HepG2 (cell line): ENCODE results near the gene RAPSN. TPM values are rescaled to one million over a fixed set of nuclear protein-coding genes. Genes with fewer than 3 reads are reported as not detected.

Experiments used
- ATAC-seq: fragments of 200-7000 bp; cut with Tn5 transposase; 3 replicates; pipeline ENCODE4 v1.9.1; 2020; ENCODE audit warnings: mild to moderate bottlenecking, moderate library complexity
- BruUV-seq: library from RNA; stranded (reverse); fragments of 400-500 nt; replicated peaks from 2 replicates; lab custom pipeline; 2021; lab: Mats Ljungman, UMichigan
- CTCF ChIA-PET: fragments of 300-600 bp; formaldehyde crosslinking; extraction: SDS; loops from one replicate; lab custom pipeline; 2021; ENCODE audit warnings: low total read pairs, inconsistent platforms, low intra/inter-chr PET ratio; lab: Yijun Ruan, JAX
- POLR2A ChIA-PET: fragments of 350-600 bp; sonication (Branson Sonifier 250); formaldehyde crosslinking; loops from one replicate; lab custom pipeline; 2020; ENCODE audit warnings: antibody characterized with exemption, inconsistent platforms; lab: Yijun Ruan, JAX
- DNase-seq: peaks from one replicate; pipeline ENCODE4 v3.0.0-alpha.2; 2015; ENCODE audit warnings: low spot score
- FAIRE-seq: peaks from 3 replicates; lab custom pipeline; 2011; peaks lifted over from hg19 to GRCh38; lab: Jason Lieb, UNC
- H2AFZ ChIP-seq: one replicate; pipeline ENCODE4 v1.6.1; 2011; ENCODE audit warnings: low read length, inconsistent platforms
- H3K27ac ChIP-seq: fragments of 300-600 bp; 3 replicates; pipeline ENCODE4 v1.8.0; 2011; ENCODE audit warnings: mixed run types, mild to moderate bottlenecking, mixed read lengths, low read length, inconsistent platforms; ENCODE audit not compliant: insufficient read depth; ENCODE audit errors: extremely low read length
- H3K27me3 ChIP-seq, 2 experiments: fragments of 200-600 bp in 1 of 2; 2 replicates in 1 of 2; 3 replicates in 1 of 2; pipeline versions ENCODE4 v1.6.0 to v1.8.0; 2011; ENCODE audit warnings: low read length in 2 of 2, mild to moderate bottlenecking in 2 of 2, moderate library complexity in 2 of 2, inconsistent platforms in 1 of 2; ENCODE audit not compliant: insufficient read depth in 2 of 2, control insufficient read depth in 1 of 2
- H3K36me3 ChIP-seq, 2 experiments: fragments of 200-600 bp in 1 of 2; replicated peaks in 1 of 2; 2 replicates in 1 of 2; 3 replicates in 1 of 2; pipeline versions ENCODE4 v1.5.1 to v1.8.0; 2011; ENCODE audit warnings: low read length in 2 of 2, inconsistent platforms in 1 of 2; ENCODE audit not compliant: insufficient read depth in 2 of 2, control insufficient read depth in 1 of 2
- H3K4me1 ChIP-seq: 2 replicates; pipeline ENCODE4 v1.5.1; 2012; ENCODE audit warnings: low read length, inconsistent platforms; ENCODE audit not compliant: insufficient read depth
- H3K4me2 ChIP-seq: 2 replicates; pipeline ENCODE4 v1.6.0; 2011; ENCODE audit warnings: low read depth, low read length, inconsistent platforms
- H3K4me3 ChIP-seq, 3 experiments: fragments of 200-600 bp in 1 of 3; sonication (generic), shearing (Covaris generic) in 1 of 3; replicated peaks in 1 of 3; 2 replicates each; pipeline ENCODE4 v1.5.1; 2011 to 2016; ENCODE audit warnings: low read length in 3 of 3, inconsistent platforms in 2 of 3, low read depth in 2 of 3, mild to moderate bottlenecking in 2 of 3, control low read depth in 1 of 3, mixed read lengths in 1 of 3; ENCODE audit not compliant: insufficient read depth in 1 of 3
- H3K79me2 ChIP-seq: one replicate; pipeline ENCODE4 v1.6.1; 2011; ENCODE audit warnings: low read length, inconsistent platforms; ENCODE audit not compliant: insufficient read depth
- H3K9ac ChIP-seq: 2 replicates; pipeline ENCODE4 v1.6.0; 2011; ENCODE audit warnings: mild to moderate bottlenecking, low read depth, low read length, inconsistent platforms; ENCODE audit not compliant: insufficient read depth
- H3K9me3 ChIP-seq: 2 replicates; pipeline ENCODE4 v1.5.1; 2012; ENCODE audit warnings: mild to moderate bottlenecking, low read length
- H4K20me1 ChIP-seq: 2 replicates; pipeline ENCODE4 v1.6.0; 2011; ENCODE audit warnings: inconsistent platforms, mild to moderate bottlenecking, low read length, moderate library complexity; ENCODE audit not compliant: insufficient read depth
- BRD4 ChIP-seq: sonication (generic); formaldehyde crosslinking; IDR thresholded peaks from 2 replicates; pipeline ENCODE4 v1.4.0; 2020; ENCODE audit warnings: missing genetic modification reagents
- E2F2 ChIP-seq: sonication (generic); formaldehyde crosslinking; IDR thresholded peaks from 2 replicates; pipeline ENCODE4 v1.4.0; 2020; ENCODE audit warnings: missing genetic modification reagents, borderline replicate concordance
- ETV5 ChIP-seq: IDR thresholded peaks from 2 replicates; pipeline ENCODE4 v1.6.1; 2018; ENCODE audit warnings: missing biosample characterization, missing genetic modification reagents, inconsistent platforms, borderline replicate concordance
- FOXJ3 ChIP-seq: sonication (generic); formaldehyde crosslinking; IDR thresholded peaks from 2 replicates; pipeline ENCODE4 v1.4.0; 2020; ENCODE audit warnings: missing genetic modification reagents, mild to moderate bottlenecking, borderline replicate concordance
- FOXK2 ChIP-seq: fragments of 450-650 bp; IDR thresholded peaks from 2 replicates; pipeline ENCODE4 v1.6.1; 2016
- FOXP4 ChIP-seq: sonication (generic); formaldehyde crosslinking; IDR thresholded peaks from 2 replicates; pipeline ENCODE4 v1.4.0; 2020; ENCODE audit warnings: missing genetic modification reagents
- GLI4 ChIP-seq: sonication (generic); formaldehyde crosslinking; IDR thresholded peaks from 2 replicates; pipeline ENCODE4 v1.5.1; 2020; ENCODE audit warnings: missing genetic modification reagents, mild to moderate bottlenecking, moderate library complexity, borderline replicate concordance
- KMT2A ChIP-seq: sonication (generic); formaldehyde crosslinking; IDR thresholded peaks from 2 replicates; pipeline ENCODE4 v1.4.0; 2020; ENCODE audit warnings: missing genetic modification reagents
- NCOR1 ChIP-seq: fragments of 200-600 bp; sonication (generic); IDR thresholded peaks from 2 replicates; pipeline ENCODE4 v1.7.0; 2017; ENCODE audit warnings: antibody characterized with exemption, low read length, borderline replicate concordance
- RBM22 ChIP-seq: fragments of 200-400 bp; formaldehyde crosslinking; optimal IDR thresholded peaks from 2 replicates; pipeline ENCODE3; 2017; ENCODE audit warnings: mild to moderate bottlenecking, low read length, moderate library complexity
- SAFB2 ChIP-seq: sonication (generic); formaldehyde crosslinking; IDR thresholded peaks from 2 replicates; pipeline ENCODE4 v1.5.1; 2020; ENCODE audit warnings: missing genetic modification reagents, low read depth, mild to moderate bottlenecking, borderline replicate concordance
- SP5 ChIP-seq: IDR thresholded peaks from 2 replicates; pipeline ENCODE4 v1.6.1; 2016; ENCODE audit warnings: low read depth, borderline replicate concordance
- ZFYVE20 ChIP-seq: sonication (generic); formaldehyde crosslinking; IDR thresholded peaks from 2 replicates; pipeline ENCODE4 v1.8.0; 2023; ENCODE audit warnings: low read depth, mild to moderate bottlenecking, moderate library complexity, missing genetic modification reagents, borderline replicate concordance
- ZNF567 ChIP-seq: sonication (generic); formaldehyde crosslinking; IDR thresholded peaks from 2 replicates; pipeline ENCODE4 v1.8.1; 2023; ENCODE audit warnings: mild to moderate bottlenecking, missing genetic modification reagents, borderline replicate concordance
- ZNF598 ChIP-seq: sonication (generic); formaldehyde crosslinking; IDR thresholded peaks from 2 replicates; pipeline ENCODE4 v1.5.1; 2020; ENCODE audit warnings: mild to moderate bottlenecking, missing genetic modification reagents, borderline replicate concordance
- ZNF616 ChIP-seq: sonication (generic); formaldehyde crosslinking; IDR thresholded peaks from 2 replicates; pipeline ENCODE4 v1.5.0; 2020; ENCODE audit warnings: low read depth, mild to moderate bottlenecking, missing genetic modification reagents
- ZNF629 ChIP-seq: sonication (generic); formaldehyde crosslinking; conservative IDR thresholded peaks from 2 replicates; pipeline ENCODE4 v1.5.0; 2020; ENCODE audit warnings: missing genetic modification reagents
- ZNF761 ChIP-seq: sonication (generic); formaldehyde crosslinking; conservative IDR thresholded peaks from 2 replicates; pipeline ENCODE4 v1.4.0; 2020; ENCODE audit warnings: mild to moderate bottlenecking, missing genetic modification reagents
- WGBS: methylation state at CpG from one replicate; pipeline ENCODE4 v1.1.6; 2017; ENCODE audit warnings: low lambda C conversion rate; 5-methylcytosine and 5-hydroxymethylcytosine counted together
- in situ Hi-C: cut with HindIII; loops from 2 replicates; pipeline ENCODE4 v1.10.0; 2017; ENCODE audit warnings: low pct_unique_long_range_greater_than_20kb; ENCODE audit not compliant: extremely low pct_ligation_motif_present
- intact Hi-C: fragments of 100-400 bp; cut with micrococcal nuclease; formaldehyde crosslinking; loops from one replicate; pipeline ENCODE4 v1.10.0; 2022; ENCODE audit not compliant: unreplicated experiment
- polyA plus RNA-seq, 8 experiments: library from polyadenylated mRNA; depleted of rRNA in 3 of 8; stranded (reverse) in 7 of 8; unstranded in 1 of 8; fragments of >200 nt; fragmentation: Illumina TruSeq in 4 of 8; extraction: Trizol in 4 of 8; gene quantifications; 2 replicates each; pipeline versions ENCODE4 v1.2.1 to v1.2.3, GENCODE V29; 2011 to 2016; ENCODE audit warnings: low read depth in 4 of 8, missing spikeins in 1 of 8, mixed read lengths in 1 of 8; ENCODE audit not compliant: insufficient read depth in 1 of 8
- total RNA-seq, 5 experiments: library from RNA; depleted of rRNA; stranded (reverse); fragments of >200 nt; fragmentation: Illumina TruSeq; extraction: Trizol; gene quantifications; 2 replicates each; pipeline ENCODE4 v1.2.3, GENCODE V29; 2016; ENCODE audit warnings: low read depth in 1 of 5
- TF ChIP-seq, protein P1 (sequence below): sonication (generic); formaldehyde crosslinking; conservative IDR thresholded peaks from 2 replicates; pipeline ENCODE4 v1.4.0; 2020; ENCODE audit warnings: missing genetic modification reagents

Gene RAPSN
- total and polyA plus RNA-seq, 2 of the 13 experiments (the other 11 are each of a cell fraction or from before 2014, with no cell fraction given) = 0.15 to 1.2 TPM

- 35% methylated on average over 3 of the region's 3 CpGs for WGBS
- Histone ChIP-seq H3K9ac (no peak overlapping the region), H3K4me1 (peaks cover 29% of the 10 kb centered on the region), H3K36me3 (peaks cover 12 to 49% of the 10 kb centered on the region in 2 experiments), H3K9me3 (no peaks in the 10 kb centered on the region), H3K4me2 (no peak overlapping the region), H3K79me2 (peaks cover 15% of the 10 kb centered on the region), H3K27me3 (no peaks in the 10 kb centered on the region), H4K20me1 (peaks cover 23% of the 10 kb centered on the region), H3K4me3 (no peak overlapping the region), H2AFZ (no peak overlapping the region), H3K27ac (peak overlapping the region; percentile 12)
- TSS peak; percentile 38 for BruUV-seq
- FAIRE-seq = peak; percentile 83
- intact Hi-C loops = loop anchor here (5.0 kb wide), 1 partner anchor 64 kb away; the partner anchor contains the start of gene CELF1
- POLR2A ChIA-PET = interaction anchor here (1.0 kb wide), 1 partner anchor 34 kb away, joined by 4 read pairs; no protein-coding TSS in a partner anchor
- ATAC-seq = peak; percentile 86
- in situ Hi-C loops = no loop called here
- CTCF ChIA-PET = no interaction called here
- DNase-seq = peak; percentile 59
- TF ChIP-seq RBM22 (peak; percentile 18), SAFB2 (no peak), ZFYVE20 (CRISPR knock-in tag) (no peak), BRD4 (CRISPR knock-in tag) (no peak), FOXK2 (no peak), ZNF598 (CRISPR knock-in tag) (no peak), FOXJ3 (CRISPR knock-in tag) (peak; percentile 25; the same call in 1 of the 2 replicates), ZNF567 (CRISPR knock-in tag) (no peak), ZNF616 (CRISPR knock-in tag) (no peak), KMT2A (CRISPR knock-in tag) (no peak), FOXP4 (CRISPR knock-in tag) (peak; percentile 65; the same call in 1 of the 2 replicates), ZNF629 (CRISPR knock-in tag) (peak; percentile 70), NCOR1 (no peak), E2F2 (CRISPR knock-in tag) (no peak), ZNF761 (CRISPR knock-in tag) (no peak), GLI4 (CRISPR knock-in tag) (no peak), ETV5 (CRISPR knock-in tag) (no peak), SP5 (CRISPR knock-in tag) (peak; percentile 68; the same call in 1 of the 2 replicates)
- TF ChIP-seq, protein P1, sequence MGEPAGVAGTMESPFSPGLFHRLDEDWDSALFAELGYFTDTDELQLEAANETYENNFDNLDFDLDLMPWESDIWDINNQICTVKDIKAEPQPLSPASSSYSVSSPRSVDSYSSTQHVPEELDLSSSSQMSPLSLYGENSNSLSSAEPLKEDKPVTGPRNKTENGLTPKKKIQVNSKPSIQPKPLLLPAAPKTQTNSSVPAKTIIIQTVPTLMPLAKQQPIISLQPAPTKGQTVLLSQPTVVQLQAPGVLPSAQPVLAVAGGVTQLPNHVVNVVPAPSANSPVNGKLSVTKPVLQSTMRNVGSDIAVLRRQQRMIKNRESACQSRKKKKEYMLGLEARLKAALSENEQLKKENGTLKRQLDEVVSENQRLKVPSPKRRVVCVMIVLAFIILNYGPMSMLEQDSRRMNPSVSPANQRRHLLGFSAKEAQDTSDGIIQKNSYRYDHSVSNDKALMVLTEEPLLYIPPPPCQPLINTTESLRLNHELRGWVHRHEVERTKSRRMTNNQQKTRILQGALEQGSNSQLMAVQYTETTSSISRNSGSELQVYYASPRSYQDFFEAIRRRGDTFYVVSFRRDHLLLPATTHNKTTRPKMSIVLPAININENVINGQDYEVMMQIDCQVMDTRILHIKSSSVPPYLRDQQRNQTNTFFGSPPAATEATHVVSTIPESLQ = no peak
Measured at GRCh38 chr11:47488111-47488510, 39.2 kb upstream of the RAPSN start.
